Sigmoid colon (tissue), 7 donors: Measurements from ENCODE around the gene HEATR5B. TPM values are rescaled to one million over a fixed set of nuclear protein-coding genes. Genes with fewer than 3 reads are reported as not detected.
"Not testable (repeated sequence)": the region's sequence is repeated elsewhere in the genome, so short reads cannot be mapped to it uniquely, and the experiment has no call there.

Experiments used
- DNase-seq: peaks from one replicate; pipeline ENCODE4 v3.0.0-alpha.2; 2019
- H3K27ac ChIP-seq, 4 donors: fragments of 200-600 bp; sonication (generic); one replicate each; pipeline ENCODE4 v1.5.1; 2016 to 2019; ENCODE audit warnings: mild to moderate bottlenecking in 1 of 4
- H3K27me3 ChIP-seq, 3 donors: fragments of 200-600 bp; sonication (generic); one replicate each; pipeline ENCODE4 v1.5.1; 2019; ENCODE audit warnings: mild to moderate bottlenecking in 1 of 3
- H3K36me3 ChIP-seq, 4 donors: fragments of 200-600 bp; sonication (generic); one replicate each; pipeline ENCODE4 v1.5.1; 2016 to 2019
- H3K4me1 ChIP-seq, 4 donors: fragments of 200-600 bp; sonication (generic); one replicate each; pipeline ENCODE4 v1.5.1; 2017 to 2019
- H3K4me3 ChIP-seq, 4 donors: fragments of 200-600 bp; sonication (generic); one replicate each; pipeline ENCODE4 v1.5.1; 2017 to 2019; ENCODE audit warnings: mild to moderate bottlenecking in 2 of 4, moderate library complexity in 1 of 4
- H3K9me3 ChIP-seq, 4 donors: fragments of 200-600 bp in 3 of 4; sonication (generic) in 3 of 4; one replicate each; pipeline versions ENCODE4 v1.5.1 to v1.6.1; 2013 to 2019
- EP300 ChIP-seq, 4 donors: sonication (generic); formaldehyde crosslinking; IDR thresholded peaks; one replicate each; pipeline ENCODE4 v1.6.1; 2017; ENCODE audit warnings: antibody characterized with exemption in 4 of 4
- POLR2A ChIP-seq, 2 donors: fragments of 450-650 bp; IDR thresholded peaks; one replicate each; pipeline ENCODE4 v1.6.1; 2016; ENCODE audit warnings: antibody characterized with exemption in 2 of 2, mild to moderate bottlenecking in 2 of 2, moderate library complexity in 2 of 2
- POLR2AphosphoS5 ChIP-seq, 4 donors: sonication (generic); formaldehyde crosslinking; IDR thresholded peaks; one replicate each; pipeline ENCODE4 v1.6.1; 2017; ENCODE audit warnings: antibody characterized with exemption in 4 of 4
- WGBS, 2 donors: extraction: QIAGEN DNeasy Blood & Tissue Kit; methylation state at CpG; one replicate each; pipeline ENCODE4 v1.1.7; 2013; 5-methylcytosine and 5-hydroxymethylcytosine counted together
- intact Hi-C: fragments of 100-400 bp; cut with DNase I; formaldehyde crosslinking; loops from one replicate; pipeline ENCODE4 v1.15.1; 2023
- polyA plus RNA-seq, 3 donors: library from polyadenylated mRNA; stranded (reverse); fragments of 200-250 nt; gene quantifications; one replicate each; pipeline ENCODE4 v1.2.3, GENCODE V29; 2013
- total RNA-seq, 4 donors: library from RNA; depleted of rRNA; stranded (reverse); fragments of >200 nt; gene quantifications; one replicate each; pipeline ENCODE4 v1.1.0, GENCODE V29; 2016
- TF ChIP-seq, protein P1 (sequence below), 4 experiments: fragments of 450-650 bp in 3 of 4; fragments of 200-600 bp in 1 of 4; IDR thresholded peaks; one replicate each; pipeline ENCODE4 v1.5.1; 2016 to 2019; ENCODE audit warnings: antibody characterized with exemption in 4 of 4, mild to moderate bottlenecking in 3 of 4, moderate library complexity in 2 of 4
- donor health status: healthy with polysubstance abuse.
- donor health status: Bipolar disorder and iron deficiency.
- donor health status: healthy.

The HEATR5B gene
- total and polyA plus RNA-seq, 7 donors, result 3.0 to 24.7 (median 16.6) TPM

DNA sequence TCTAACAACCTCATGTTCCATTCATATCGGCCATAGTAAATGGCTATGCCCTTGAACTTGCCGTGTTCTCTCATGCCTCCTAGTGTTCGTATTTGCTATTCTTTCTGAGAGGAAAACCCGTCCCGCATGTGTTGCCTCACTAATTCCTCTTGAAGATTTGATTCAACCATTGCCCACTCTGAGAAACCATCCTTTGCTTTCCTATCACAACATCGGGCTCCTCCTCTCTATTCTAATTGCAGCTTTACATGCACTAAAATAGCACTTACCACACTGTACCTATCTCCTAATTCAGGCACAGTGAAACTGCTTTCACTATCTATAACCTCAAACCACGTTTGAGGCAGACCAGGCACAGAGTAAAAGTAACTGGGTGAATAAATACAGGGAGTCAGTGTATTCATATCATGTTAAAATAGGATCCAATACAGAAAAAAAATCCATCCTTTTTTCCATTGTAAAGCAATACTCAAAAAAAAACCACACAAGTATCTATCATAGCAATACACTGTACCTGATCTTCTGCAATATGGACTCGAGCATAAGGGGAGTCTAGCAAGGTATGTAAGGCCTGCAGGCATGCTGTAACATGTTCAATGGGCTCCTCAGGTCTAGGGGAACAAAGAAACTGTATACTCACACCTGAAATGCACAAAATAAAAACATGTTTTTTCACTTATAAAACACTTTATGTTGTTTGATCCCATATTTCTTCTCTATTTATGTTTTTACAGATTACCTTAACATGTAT, 78.9 kb downstream of the HEATR5B start:
- 16 to 63% methylated on average over 8 of the region's 8 CpGs for whole genome bisulfite sequencing, 2 donors
- no peak for DNase-seq
- no peak for TF ChIP-seq EP300 (IDR thresholded peaks at IDR 0.05)
- no peak for TF ChIP-seq POLR2A (IDR thresholded peaks at IDR 0.05)
- no peak for TF ChIP-seq POLR2AphosphoS5 (IDR thresholded peaks at IDR 0.05)
- TF ChIP-seq, protein P1, sequence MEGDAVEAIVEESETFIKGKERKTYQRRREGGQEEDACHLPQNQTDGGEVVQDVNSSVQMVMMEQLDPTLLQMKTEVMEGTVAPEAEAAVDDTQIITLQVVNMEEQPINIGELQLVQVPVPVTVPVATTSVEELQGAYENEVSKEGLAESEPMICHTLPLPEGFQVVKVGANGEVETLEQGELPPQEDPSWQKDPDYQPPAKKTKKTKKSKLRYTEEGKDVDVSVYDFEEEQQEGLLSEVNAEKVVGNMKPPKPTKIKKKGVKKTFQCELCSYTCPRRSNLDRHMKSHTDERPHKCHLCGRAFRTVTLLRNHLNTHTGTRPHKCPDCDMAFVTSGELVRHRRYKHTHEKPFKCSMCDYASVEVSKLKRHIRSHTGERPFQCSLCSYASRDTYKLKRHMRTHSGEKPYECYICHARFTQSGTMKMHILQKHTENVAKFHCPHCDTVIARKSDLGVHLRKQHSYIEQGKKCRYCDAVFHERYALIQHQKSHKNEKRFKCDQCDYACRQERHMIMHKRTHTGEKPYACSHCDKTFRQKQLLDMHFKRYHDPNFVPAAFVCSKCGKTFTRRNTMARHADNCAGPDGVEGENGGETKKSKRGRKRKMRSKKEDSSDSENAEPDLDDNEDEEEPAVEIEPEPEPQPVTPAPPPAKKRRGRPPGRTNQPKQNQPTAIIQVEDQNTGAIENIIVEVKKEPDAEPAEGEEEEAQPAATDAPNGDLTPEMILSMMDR (IDR thresholded peaks at IDR 0.05), result peak in 2 of 4 experiments; percentile 18 to 25
- Histone ChIP-seq H3K27me3 (no peaks in the 10 kb centered on the region), H3K9me3 (no peaks in the 10 kb centered on the region), H3K36me3 (peaks cover 0 to 86% (median 37%) of the 10 kb centered on the region in 4 donors), H3K4me1 (no peaks in the 10 kb centered on the region), H3K27ac (no peak overlapping the region), H3K4me3 (no peak overlapping the region)
- intact Hi-C loops, result loop anchor here (10.0 kb wide), 1 partner anchor 220 kb away; no protein-coding TSS in a partner anchor

DNA sequence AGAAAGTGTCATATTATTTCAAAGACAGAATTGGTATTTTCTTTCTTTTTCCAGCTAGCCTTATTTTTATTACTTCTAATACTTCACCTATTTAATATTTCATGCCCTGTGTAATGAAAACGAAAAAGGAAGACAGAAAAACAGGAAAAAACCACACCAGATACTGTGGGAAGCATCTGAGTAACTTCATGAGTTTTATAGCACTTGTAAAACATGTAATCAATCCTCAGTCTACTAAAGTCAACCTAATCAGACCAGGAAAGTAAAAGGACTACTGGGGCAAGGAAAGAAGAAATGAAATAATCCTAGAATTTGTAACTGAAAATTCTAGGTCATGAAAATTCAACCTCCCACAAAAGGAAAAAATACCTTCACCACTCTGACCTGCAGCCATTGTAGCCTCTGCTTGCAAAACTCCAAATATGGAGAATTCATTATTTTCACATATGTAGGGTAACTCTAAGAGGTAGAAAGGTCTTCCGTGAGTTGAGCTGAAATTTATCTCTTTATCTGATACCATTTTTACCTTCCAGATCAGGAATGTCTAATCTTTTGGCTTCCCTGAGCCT, 83.1 kb downstream of the HEATR5B start:
- H3K9me3 ChIP-seq, result no peaks in the 10 kb centered on the region
- WGBS, 2 donors, result 33 to 70% methylated on average over 2 of the region's 2 CpGs

DNA sequence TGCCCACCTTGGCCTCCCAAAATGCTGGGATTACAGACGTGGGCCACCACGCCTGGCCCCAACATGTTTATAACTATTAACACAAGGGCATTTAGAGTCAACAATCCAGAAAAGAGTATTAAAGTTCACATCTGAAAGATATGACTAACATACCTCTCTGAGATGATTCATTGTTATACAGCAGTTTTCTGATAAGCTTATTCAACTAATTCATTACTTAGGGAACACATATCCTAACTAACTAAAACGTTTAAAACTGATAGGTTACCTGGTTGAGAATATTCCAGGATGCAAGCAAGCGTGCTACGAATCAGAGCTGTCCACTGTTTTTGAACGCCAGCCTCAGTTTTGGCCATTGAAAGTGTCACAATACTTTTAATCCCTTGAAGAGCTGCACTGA, 83.9 kb downstream of the HEATR5B start:
- no peak for DNase-seq
- no peak overlapping the region for H3K27ac ChIP-seq
- TF ChIP-seq POLR2AphosphoS5 (IDR thresholded peaks at IDR 0.05) (no peak), POLR2A (IDR thresholded peaks at IDR 0.05) (no peak), EP300 (IDR thresholded peaks at IDR 0.05) (no peak)
- TF ChIP-seq, protein P1 (IDR thresholded peaks at IDR 0.05), result no peak
- WGBS, 2 donors, result 47 to 84% methylated on average over 6 of the region's 6 CpGs
- intact Hi-C loops, result loop anchor here (10.0 kb wide), 1 partner anchor 216 kb away; no protein-coding TSS in a partner anchor
- H3K36me3 ChIP-seq, result peaks cover 0 to 86% (median 35%) of the 10 kb centered on the region in 4 donors
- no peaks in the 10 kb centered on the region for H3K27me3 ChIP-seq
- H3K4me3 ChIP-seq, result no peak overlapping the region
- H3K4me1 ChIP-seq, result no peaks in the 10 kb centered on the region
- H3K9me3 ChIP-seq, result no peaks in the 10 kb centered on the region

More for the DNA sequence above, 83.1 kb downstream of the HEATR5B start:
- no peak overlapping the region for H3K4me3 ChIP-seq
- peaks cover 0 to 93% (median 37%) of the 10 kb centered on the region in 4 donors for H3K36me3 ChIP-seq
- TF ChIP-seq EP300 (IDR thresholded peaks at IDR 0.05), result no peak
- no peak for TF ChIP-seq POLR2A (IDR thresholded peaks at IDR 0.05)
- no peak for TF ChIP-seq POLR2AphosphoS5 (IDR thresholded peaks at IDR 0.05)
- TF ChIP-seq, protein P1 (IDR thresholded peaks at IDR 0.05), result no peak
- intact Hi-C loops, result loop anchor here (10.0 kb wide), 1 partner anchor 216 kb away; no protein-coding TSS in a partner anchor
- H3K27ac ChIP-seq, result no peak overlapping the region
- DNase-seq, result no peak
- no peaks in the 10 kb centered on the region for H3K27me3 ChIP-seq
- no peaks in the 10 kb centered on the region for H3K4me1 ChIP-seq

DNA sequence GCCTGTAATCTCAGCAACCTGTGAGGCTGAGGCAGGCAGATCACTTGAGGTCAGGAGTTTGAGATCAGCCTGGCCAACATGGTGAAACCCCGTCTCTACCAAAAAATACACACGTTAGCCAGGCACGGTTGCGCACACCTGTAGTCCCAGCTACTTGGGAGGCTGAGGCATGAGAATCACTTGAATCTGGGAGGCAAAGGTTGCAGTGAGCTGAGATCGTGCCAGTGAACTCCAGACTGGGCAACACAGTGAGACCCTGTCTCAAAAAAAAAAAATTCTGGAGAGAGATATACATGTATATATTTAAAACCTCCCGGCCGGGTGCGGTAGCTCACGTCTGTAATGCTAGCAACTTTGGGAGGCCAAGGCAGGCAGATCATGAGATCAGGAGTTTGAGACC, 84.8 kb downstream of the HEATR5B start:
- H3K36me3 ChIP-seq, result peaks cover 0 to 78% (median 31%) of the 10 kb centered on the region in 4 donors
- H3K9me3 ChIP-seq, result not testable (repeated sequence)

DNA sequence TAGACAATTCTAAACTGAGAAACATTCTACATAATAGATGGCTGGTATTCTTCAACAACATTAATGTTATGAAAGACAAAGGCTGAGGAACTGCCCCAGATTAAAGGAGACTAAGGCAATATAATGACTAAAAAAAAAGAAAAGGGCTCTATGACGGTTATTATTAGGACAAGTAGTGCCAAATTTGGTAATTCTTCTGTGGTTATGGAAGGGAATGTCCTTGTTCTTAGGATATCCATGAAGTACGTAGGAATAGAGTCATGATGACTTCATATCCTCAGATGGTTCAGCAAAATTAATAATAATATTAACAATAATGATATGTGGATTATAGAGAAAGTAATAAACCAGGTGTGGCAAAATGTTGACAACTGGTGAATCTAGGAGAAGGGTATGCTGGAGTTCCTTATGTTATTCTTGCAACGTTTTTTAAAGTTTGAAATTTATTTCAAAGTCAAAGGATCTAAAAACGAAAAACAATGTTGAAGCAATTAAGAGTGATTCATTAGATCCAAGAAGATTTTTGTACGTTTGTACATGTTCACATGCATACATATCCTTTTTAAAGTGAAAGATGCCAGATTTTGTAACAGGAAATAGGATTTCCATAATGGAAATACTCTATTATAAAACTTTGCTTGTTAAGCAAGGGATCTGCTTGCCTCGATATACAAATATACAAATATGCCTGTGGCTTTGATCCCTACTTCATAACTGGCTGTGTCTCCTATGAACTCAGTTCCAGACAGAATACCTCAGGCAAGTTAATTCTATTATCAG, 90.1 kb downstream of the HEATR5B start:
- Histone ChIP-seq H3K9me3 (no peaks in the 10 kb centered on the region), H3K4me3 (no peak overlapping the region), H3K36me3 (peaks cover 0 to 57% (median 8%) of the 10 kb centered on the region in 4 donors), H3K4me1 (no peaks in the 10 kb centered on the region), H3K27me3 (no peaks in the 10 kb centered on the region), H3K27ac (no peak overlapping the region)
- TF ChIP-seq EP300 (IDR thresholded peaks at IDR 0.05) (no peak), POLR2AphosphoS5 (IDR thresholded peaks at IDR 0.05) (no peak), POLR2A (IDR thresholded peaks at IDR 0.05) (no peak)
- TF ChIP-seq, protein P1 (IDR thresholded peaks at IDR 0.05), result no peak
- WGBS, 2 donors, result 89% methylated on average over 6 of the region's 6 CpGs
- intact Hi-C loops, result no loop called here
- DNase-seq, result no peak

More for the DNA sequence above, 84.8 kb downstream of the HEATR5B start:
- H3K27ac ChIP-seq, DNase-seq, H3K4me1 ChIP-seq, intact Hi-C loops, H3K27me3 ChIP-seq, H3K4me3 ChIP-seq: not testable (repeated sequence)
- WGBS, 2 donors, result 97 to 98% methylated on average over 9 of the region's 9 CpGs
